HG03469 (cell line): ENCODE data around the gene EDC4.
"Not testable (repeated sequence)": the region's sequence is repeated elsewhere in the genome, so short reads cannot be mapped to it uniquely, and the experiment has no call there.

Experiments used
- ATAC-seq: cut with Tn5 transposase; IDR thresholded peaks from one replicate; pipeline ENCODE4 v1.9.1; 2021; ENCODE audit warnings: mild to moderate bottlenecking, moderate library complexity, moderate number of reproducible peaks; ENCODE audit not compliant: unreplicated experiment

EDC4 gene

DNA sequence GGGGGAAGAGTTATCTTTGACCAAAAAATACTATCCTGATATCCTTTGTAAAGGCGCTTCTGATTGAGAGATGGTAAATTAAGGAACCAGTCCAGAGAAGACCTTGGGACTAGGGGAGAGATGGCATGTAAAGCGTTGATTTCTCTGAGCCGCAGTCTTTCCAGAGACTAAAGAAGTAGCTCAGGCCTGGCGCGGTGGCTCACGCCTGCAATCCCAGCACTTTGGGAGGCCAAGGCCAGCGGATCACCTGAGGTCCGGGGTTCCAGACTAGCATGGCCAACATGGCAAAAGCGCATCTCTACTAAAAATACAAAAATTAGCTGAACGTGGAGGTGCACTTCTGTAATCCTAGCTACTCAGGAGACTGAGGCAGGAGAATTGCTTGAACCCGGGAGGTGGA, 24.7 kb upstream of the EDC4 start:
- ATAC-seq: no peak

- ATAC-seq: no peak
These were observed 19.2 kb upstream of the EDC4 start for GRCh38 chr16:67853670-67854069.

- ATAC-seq: no peak
These were observed 17.1 kb upstream of the EDC4 start for GRCh38 chr16:67855789-67856188.

- ATAC-seq: no peak
These were observed 15.8 kb upstream of the EDC4 start for GRCh38 chr16:67856927-67857546.

- ATAC-seq: no peak
These were observed 15.2 kb upstream of the EDC4 start for GRCh38 chr16:67857547-67858233.

- no peak for ATAC-seq
These were observed 14.4 kb upstream of the EDC4 start for GRCh38 chr16:67858500-67858899.

- ATAC-seq: no peak
These were observed 12.1 kb upstream of the EDC4 start for GRCh38 chr16:67860589-67861398.

DNA sequence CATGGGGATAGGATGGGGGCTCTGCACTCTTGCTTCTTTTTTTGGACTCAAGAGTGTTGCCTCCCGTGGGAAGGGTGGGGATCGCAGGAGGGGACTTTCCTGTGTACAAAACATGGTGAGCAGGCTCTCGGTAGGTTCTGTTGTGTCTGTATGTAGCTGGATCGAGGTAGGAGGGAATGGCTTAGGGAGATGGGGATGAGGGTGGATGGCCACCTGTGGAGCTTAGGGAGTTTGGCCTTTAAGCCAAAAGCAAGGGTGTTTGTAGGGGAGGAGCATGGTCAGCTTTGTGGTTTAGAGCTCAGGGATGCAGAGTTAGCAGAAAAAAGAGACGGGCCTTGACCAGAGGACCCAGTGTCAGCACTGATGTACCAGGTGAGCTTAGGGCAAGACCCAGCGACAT, 11.0 kb upstream of the EDC4 start:
- ATAC-seq: no peak

DNA sequence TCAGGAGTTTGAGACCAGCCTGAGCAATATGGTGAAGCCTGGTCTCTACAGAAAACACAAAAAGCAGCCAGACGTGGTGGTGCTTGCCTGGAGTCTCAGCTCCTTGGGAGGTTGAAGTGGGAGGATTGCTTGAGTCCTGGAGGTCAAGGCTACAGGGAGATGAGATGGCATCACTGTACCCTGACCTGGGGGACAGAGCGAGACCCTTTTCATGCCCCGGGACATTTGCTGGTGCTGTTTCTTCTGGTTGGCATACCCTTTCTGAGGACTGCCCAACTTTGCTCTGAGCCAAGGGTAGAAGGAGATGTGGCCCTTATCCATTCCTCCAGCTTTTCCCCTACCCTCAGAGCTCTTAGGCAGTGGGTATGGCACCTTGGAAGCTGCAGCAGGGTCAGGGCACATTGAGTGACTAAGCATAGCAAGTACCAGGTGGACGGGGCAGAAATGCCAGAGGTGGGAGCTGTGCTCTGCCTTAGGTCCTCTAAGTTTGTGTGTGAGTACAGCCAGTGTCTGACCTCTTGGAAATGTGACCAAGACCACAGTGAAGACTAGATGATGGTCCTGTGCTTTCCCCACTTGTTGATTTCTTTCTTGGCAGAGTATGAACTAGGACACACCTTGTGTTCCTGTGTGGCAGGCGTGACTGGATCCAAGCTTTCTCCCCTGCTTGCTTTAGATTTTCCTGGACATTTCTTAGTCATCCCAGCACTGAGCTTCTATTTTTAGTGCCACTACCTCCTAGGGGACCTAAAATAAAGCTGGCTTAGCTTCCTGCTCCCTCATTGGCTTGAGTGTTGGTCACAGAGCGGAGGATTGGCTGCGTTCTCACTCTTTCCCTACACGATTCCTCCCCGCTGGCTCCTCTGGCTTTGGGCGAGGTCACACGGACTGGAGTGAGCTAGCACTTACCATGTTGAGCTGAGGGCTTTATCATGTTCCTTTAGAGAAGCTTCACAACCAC, 9.9 kb upstream of the EDC4 start:
- ATAC-seq: no peak

DNA sequence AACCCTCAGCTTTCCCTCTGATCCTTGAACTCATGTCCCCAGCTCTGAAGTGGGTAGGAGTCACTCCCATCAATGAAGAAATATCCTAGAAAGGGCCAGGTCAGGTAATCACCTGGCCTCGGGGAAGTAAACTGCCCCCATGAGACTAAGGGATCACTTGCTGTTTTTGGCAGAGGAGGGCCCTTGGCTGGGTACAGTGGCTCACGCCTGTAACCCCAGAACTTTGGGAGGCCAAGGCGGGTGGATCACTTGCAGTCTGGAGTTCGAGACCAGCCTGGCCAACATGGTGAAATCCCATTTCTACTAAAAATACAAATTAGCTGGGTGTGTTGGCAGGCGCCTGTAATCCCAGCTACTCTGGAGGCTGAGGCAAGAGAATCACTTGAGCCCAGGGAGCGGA, 8.8 kb upstream of the EDC4 start:
- ATAC-seq: not testable (repeated sequence)

DNA sequence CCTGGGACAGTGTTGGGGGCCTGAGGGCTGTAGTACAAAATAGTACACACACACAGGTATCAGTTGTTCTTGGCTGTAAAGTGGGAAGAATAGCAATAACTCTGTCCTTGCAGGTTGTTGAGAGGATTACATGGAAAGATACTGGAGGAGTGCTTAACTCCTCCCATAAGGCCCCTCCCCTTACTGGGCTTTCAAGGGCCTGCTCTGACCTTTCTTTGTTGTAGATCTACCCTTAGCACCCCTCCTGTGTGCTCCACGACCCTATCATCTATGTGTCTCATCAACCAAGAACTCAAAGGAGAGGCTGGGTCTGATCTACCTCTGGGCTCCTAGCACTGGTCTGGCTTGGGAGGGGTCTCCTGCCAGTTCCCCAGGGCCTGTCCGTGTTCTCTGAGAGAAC, 8.3 kb upstream of the EDC4 start:
- no peak for ATAC-seq

- no peak for ATAC-seq
These were observed 7.5 kb upstream of the EDC4 start for GRCh38 chr16:67865318-67865717.

- no peak for ATAC-seq
These were observed 4.6 kb upstream of the EDC4 start for GRCh38 chr16:67868290-67868689.

DNA sequence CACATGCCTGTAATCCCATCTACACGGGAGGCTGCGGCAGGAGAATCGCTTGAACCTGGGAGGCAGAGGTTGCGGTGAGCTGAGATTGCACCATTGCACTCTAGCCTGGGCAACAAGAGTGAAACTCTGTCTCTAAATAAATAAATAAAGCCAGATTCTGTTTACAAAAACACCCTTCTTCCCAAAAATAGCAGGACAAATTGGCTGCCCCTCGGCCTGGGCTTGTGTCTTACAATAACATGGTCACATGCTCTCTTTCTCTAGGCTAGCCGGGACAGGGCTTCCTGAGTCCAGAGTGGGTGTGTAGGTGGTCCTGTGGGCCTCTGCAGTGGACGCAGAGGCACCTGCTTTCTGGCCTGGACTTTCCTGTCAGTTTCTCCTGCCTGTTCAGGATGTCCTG, 3.2 kb upstream of the EDC4 start:
- ATAC-seq: no peak

DNA sequence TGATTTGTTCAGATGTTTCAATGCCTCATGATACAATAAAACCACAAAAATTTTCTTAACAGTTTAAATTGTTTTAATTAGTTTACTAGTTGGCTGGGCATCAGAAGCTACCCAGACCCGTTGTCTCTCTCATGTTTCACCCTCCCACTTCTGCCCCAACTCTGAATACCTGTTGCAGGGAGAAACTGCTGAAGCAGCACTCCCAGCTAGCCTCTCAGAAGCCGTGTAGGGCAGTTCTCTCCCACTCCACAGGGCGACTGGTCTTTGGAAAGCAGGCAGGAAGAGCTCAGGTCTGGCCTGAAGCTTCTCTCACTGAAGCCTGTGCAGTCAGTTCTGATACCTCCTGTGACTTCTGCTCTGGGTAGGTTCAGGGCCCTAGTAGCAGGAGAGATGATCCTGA, 1.6 kb upstream of the EDC4 start:
- ATAC-seq: no peak

DNA sequence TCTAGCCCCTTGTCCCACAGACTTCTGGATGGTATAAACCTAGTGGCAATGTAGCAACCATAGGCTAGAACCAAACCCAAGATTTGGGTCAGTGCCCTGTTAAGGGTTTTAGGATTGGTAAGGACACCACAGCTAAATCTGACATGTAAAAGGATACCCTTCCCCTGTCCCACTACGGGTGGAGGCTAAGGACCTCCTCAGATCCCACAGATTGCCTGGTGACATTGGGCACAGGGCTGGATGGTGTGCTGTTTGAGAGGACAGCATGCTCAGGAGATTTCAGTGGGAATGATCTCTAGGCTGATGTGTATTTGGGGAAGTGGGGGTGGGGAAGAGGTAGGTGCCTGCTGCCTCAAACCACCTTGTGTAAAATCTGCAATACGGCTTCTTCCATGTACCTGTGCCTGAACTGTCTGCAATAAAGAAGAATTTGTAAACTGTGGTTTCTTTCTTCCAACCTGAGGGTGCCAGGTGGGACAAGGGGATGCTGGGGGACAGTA, 671 bp upstream of the EDC4 start:
- no peak for ATAC-seq

DNA sequence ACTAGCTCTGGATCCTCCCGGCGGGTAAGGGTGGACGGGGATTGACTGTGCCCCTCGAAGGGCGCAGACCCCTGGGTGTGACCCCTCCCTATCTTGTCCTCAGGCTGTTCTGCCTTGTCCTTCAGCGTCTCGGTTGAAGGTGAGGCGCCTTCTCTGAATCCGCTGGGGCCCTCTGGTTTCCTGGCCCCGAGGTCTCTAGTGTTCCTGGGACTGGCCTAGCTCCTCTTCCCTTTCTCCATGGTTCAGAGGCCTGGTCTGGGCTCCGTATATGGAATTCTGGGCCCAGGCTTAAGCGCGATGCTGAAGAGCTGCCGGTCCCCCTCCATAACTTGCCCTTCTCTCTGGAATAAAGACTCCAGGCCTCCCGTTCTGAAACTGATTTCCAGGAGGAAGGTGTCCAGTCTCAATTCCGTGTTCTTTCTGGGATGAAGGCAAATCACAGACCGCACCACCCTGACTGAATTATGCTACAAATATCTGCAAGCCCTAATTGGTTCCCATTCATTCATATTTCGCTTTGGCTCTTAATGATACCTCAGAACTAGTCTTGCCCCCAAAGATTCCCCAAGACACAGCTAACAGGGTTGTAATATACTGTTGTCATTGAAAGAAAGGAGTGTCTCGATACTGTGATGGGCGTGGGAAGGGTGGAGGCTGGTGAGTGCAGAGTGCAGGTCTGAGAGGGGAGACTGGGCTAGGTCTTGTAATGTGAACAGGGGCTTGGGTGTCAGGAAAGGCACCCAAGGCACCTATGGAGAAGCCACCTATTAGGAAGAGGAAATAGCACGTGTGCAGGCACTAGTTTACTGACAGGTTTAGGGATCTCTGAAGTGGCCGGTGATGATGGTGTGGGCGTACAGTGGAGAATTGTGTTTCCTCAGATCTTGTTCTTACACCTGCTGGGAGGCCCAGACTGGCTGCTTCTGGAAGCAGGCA, 851 bp downstream of the EDC4 start:
- no peak for ATAC-seq

GRCh38 chr16:67874372-67874771, 1.5 kb downstream of the EDC4 start:
- ATAC-seq: no peak

DNA sequence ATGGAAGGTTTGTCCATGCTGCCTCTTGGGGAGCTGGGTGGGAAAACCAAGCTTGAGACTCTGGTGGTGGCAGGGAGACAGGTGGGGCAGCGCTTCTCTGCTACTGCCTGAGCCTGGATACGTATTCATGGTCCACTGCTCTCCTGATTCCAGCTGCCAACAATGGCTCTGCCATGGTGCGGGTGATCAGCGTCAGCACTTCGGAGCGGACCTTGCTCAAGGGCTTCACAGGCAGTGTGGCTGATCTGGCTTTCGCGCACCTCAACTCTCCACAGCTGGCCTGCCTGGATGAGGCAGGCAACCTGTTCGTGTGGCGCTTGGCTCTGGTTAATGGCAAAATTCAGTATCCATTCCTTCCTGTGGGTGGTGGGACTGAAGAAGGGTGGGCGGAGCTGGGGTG, 4.2 kb downstream of the EDC4 start:
- no peak for ATAC-seq

DNA sequence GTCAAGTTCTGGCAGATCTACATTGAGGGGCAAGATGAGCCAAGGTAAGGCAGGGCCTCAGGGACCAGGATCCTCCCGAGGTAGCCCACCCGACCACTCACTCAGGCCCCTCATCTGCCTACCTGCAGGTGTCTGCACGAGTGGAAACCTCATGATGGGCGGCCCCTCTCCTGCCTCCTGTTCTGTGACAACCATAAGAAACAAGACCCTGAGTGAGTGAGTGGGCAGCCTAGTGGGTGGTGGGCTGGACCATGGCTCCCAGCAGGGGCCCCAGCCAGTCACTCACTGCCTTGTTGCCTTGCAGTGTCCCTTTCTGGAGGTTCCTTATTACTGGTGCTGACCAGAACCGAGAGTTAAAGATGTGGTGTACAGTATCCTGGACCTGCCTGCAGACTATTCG, 5.4 kb downstream of the EDC4 start:
- ATAC-seq: no peak
